CD4-positive, alpha-beta T cell (primary cell): ENCODE measurements around the gene SCYGR4. TPM values are rescaled to one million over a fixed set of nuclear protein-coding genes. Genes with fewer than 3 reads are reported as not detected.

Experiments
- ATAC-seq: fragments of 200-7000 bp; cut with Tn5 transposase; one replicate; pipeline ENCODE4 v1.10.0; 2022; ENCODE audit warnings: mild to moderate bottlenecking; ENCODE audit not compliant: poor library complexity
- CTCF ChIA-PET: fragments of 350-600 bp; sonication (Branson Sonifier 250); formaldehyde crosslinking; loops from one replicate; lab custom pipeline; 2021; ENCODE audit warnings: antibody characterized with exemption, inconsistent platforms; lab: Charles Lee
- POLR2A ChIA-PET: fragments of 350-600 bp; sonication (Branson Sonifier 250); formaldehyde crosslinking; loops from one replicate; lab custom pipeline; 2021; ENCODE audit warnings: antibody characterized with exemption, inconsistent platforms; lab: Charles Lee
- DNase-seq, 14 experiments: peaks; one replicate each; pipeline ENCODE4 v3.0.0-alpha.2; 2013 to 2020; ENCODE audit warnings: mixed read lengths in 2 of 14
- H3K27ac ChIP-seq, 2 donors: one replicate each; pipeline versions ENCODE4 v1.5.1 to v1.7.0; 2013; ENCODE audit warnings: low read length in 2 of 2, low read depth in 1 of 2, mild to moderate bottlenecking in 1 of 2
- H3K27me3 ChIP-seq, 2 experiments: 1 replicate in 1 of 2; 2 replicates in 1 of 2; pipeline versions ENCODE4 v1.6.1 to v1.7.0; 2013; ENCODE audit warnings: low read length in 2 of 2, control low read depth in 1 of 2, mild to moderate bottlenecking in 1 of 2, moderate library complexity in 1 of 2; ENCODE audit not compliant: insufficient read depth in 2 of 2, control insufficient read depth in 1 of 2
- H3K36me3 ChIP-seq: one replicate; pipeline ENCODE4 v1.6.1; 2013; ENCODE audit warnings: low read length, control low read depth; ENCODE audit not compliant: insufficient read depth
- H3K4me1 ChIP-seq: one replicate; pipeline ENCODE4 v1.6.1; 2013; ENCODE audit warnings: low read length, control low read depth; ENCODE audit not compliant: insufficient read depth
- H3K4me3 ChIP-seq: one replicate; pipeline ENCODE4 v1.5.1; 2013; ENCODE audit warnings: mild to moderate bottlenecking, low read length, moderate library complexity
- H3K9me3 ChIP-seq, 2 experiments: 1 replicate in 1 of 2; 2 replicates in 1 of 2; pipeline versions ENCODE4 v1.6.1 to v1.7.0; 2013; ENCODE audit warnings: low read length in 2 of 2, mild to moderate bottlenecking in 2 of 2, control low read depth in 1 of 2, moderate library complexity in 1 of 2; ENCODE audit not compliant: control insufficient read depth in 1 of 2, insufficient read depth in 1 of 2
- H3K27ac Mint-ChIP-seq: one replicate; pipeline ENCODE4 v1.8.0; 2020; ENCODE audit warnings: mixed read lengths
- H3K27me3 Mint-ChIP-seq: one replicate; pipeline ENCODE4 v1.8.0; 2021; ENCODE audit warnings: mixed read lengths
- H3K36me3 Mint-ChIP-seq: one replicate; pipeline ENCODE4 v1.8.0; 2021; ENCODE audit warnings: low read depth, mixed read lengths
- H3K4me1 Mint-ChIP-seq: one replicate; pipeline ENCODE4 v1.8.0; 2021; ENCODE audit warnings: low read depth, mixed read lengths
- H3K4me3 Mint-ChIP-seq: one replicate; pipeline ENCODE4 v1.8.0; 2020; ENCODE audit warnings: mild to moderate bottlenecking, mixed read lengths
- H3K9me3 Mint-ChIP-seq: one replicate; pipeline ENCODE4 v1.8.0; 2020; ENCODE audit warnings: mixed read lengths
- intact Hi-C, 2 experiments: fragments of 100-400 bp; cut with DNase I in 1 of 2; cut with micrococcal nuclease in 1 of 2; formaldehyde crosslinking; loops; one replicate each; pipeline versions ENCODE4 v1.15.1 to v1.9.0; 2023 to 2025; cut with DNase I, micrococcal nuclease
- total RNA-seq, 174 experiments: library from RNA in 2 of 174; stranded (reverse) in 2 of 174; gene quantifications; one replicate each; pipeline ENCODE4 v1.2.3 and lab custom pipeline; 2021 to 2026
- TF ChIP-seq, protein P1 (sequence below): fragments of 200-600 bp; IDR thresholded peaks from one replicate; pipeline ENCODE4 v1.8.0; 2022; ENCODE audit warnings: antibody characterized with exemption, mild to moderate bottlenecking

The SCYGR4 gene
- total RNA-seq, 2 experiments from 2014 or later: not detected

DNA sequence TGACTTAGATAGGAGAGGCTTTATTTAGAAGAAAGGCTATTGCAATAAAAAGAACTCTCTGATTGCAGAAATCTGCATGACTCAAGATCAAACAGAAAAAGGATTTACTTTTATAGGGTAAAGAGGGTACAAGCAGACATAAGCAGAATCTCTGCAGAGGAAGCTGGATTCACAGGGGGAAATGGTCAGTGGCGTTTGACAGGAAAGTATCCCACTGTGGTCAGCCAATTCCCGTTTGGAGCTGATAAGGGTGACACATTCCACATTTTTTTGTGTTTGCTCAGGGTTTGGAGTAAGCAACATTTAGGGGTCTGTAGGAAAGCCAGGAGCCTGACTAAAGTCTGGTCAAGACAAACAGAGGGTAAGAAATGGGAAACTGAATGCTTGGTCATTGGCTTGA lies 25.4 kb downstream of the SCYGR4 start:
- Histone ChIP-seq H3K27me3 (no peaks in the 10 kb centered on the region), H3K4me1 (no peaks in the 10 kb centered on the region), H3K9me3 (no peaks in the 10 kb centered on the region), H3K36me3 (no peaks in the 10 kb centered on the region), H3K27ac (no peak overlapping the region), H3K4me3 (no peak overlapping the region)
- TF ChIP-seq, protein P1, sequence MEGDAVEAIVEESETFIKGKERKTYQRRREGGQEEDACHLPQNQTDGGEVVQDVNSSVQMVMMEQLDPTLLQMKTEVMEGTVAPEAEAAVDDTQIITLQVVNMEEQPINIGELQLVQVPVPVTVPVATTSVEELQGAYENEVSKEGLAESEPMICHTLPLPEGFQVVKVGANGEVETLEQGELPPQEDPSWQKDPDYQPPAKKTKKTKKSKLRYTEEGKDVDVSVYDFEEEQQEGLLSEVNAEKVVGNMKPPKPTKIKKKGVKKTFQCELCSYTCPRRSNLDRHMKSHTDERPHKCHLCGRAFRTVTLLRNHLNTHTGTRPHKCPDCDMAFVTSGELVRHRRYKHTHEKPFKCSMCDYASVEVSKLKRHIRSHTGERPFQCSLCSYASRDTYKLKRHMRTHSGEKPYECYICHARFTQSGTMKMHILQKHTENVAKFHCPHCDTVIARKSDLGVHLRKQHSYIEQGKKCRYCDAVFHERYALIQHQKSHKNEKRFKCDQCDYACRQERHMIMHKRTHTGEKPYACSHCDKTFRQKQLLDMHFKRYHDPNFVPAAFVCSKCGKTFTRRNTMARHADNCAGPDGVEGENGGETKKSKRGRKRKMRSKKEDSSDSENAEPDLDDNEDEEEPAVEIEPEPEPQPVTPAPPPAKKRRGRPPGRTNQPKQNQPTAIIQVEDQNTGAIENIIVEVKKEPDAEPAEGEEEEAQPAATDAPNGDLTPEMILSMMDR: no peak
- no peak for DNase-seq
- CTCF ChIA-PET: no interaction called here
- Mint-ChIP-seq H3K36me3 (no peaks in the 10 kb centered on the region), H3K27me3 (peaks cover 7% of the 10 kb centered on the region), H3K4me3 (no peak overlapping the region), H3K9me3 (no peaks in the 10 kb centered on the region), H3K4me1 (no peaks in the 10 kb centered on the region), H3K27ac (no peak overlapping the region)
- POLR2A ChIA-PET: no interaction called here
- no peak for ATAC-seq
- intact Hi-C loops: no loop called here

GRCh38 chr2:227643990-227644551 lies 26.8 kb downstream of the SCYGR4 start:
- H3K27me3 ChIP-seq: no peaks in the 10 kb centered on the region
- no peaks in the 10 kb centered on the region for H3K9me3 ChIP-seq
- H3K4me3 Mint-ChIP-seq: no peak overlapping the region
- ChIA-PET CTCF (interaction anchor here (2.0 kb wide), 1 partner anchor 14 kb away, joined by 6 read pairs; no protein-coding TSS in a partner anchor), POLR2A (no interaction called here)
- no peaks in the 10 kb centered on the region for H3K36me3 ChIP-seq
- intact Hi-C loops: no loop called here
- no peak overlapping the region for H3K4me3 ChIP-seq
- TF ChIP-seq, protein P1: no peak
- no peak overlapping the region for H3K27ac ChIP-seq
- H3K9me3 Mint-ChIP-seq: no peaks in the 10 kb centered on the region
- H3K36me3 Mint-ChIP-seq: no peaks in the 10 kb centered on the region
- ATAC-seq (no peak), DNase-seq (no peak)
- H3K27ac Mint-ChIP-seq: no peak overlapping the region
- H3K4me1 ChIP-seq: no peaks in the 10 kb centered on the region
- H3K27me3 Mint-ChIP-seq: peaks cover 17% of the 10 kb centered on the region
- no peaks in the 10 kb centered on the region for H3K4me1 Mint-ChIP-seq

DNA sequence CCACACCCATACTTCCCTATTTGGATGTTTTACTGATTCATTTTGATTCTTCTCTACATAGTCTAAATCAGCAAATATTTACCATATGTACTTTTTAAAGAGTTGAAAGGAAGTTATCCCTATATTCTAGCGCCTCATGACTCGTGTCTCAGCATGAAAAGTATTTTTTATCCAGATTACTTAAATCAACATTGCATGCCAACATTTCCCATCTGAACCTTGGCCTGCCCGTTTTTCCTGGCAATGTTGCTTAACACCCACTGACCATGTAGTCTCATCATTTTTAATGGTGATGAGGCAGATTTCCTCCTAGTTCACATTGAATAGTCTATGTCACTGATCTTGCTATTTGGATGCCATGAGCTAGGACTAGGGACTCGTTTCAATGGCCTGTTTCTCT lies 36.1 kb downstream of the SCYGR4 start:
- H3K27me3 Mint-ChIP-seq: peaks cover 9% of the 10 kb centered on the region
- H3K27me3 ChIP-seq: peaks cover 0 to 7% of the 10 kb centered on the region in 2 experiments
- H3K27ac ChIP-seq: no peak overlapping the region
- intact Hi-C loops: no loop called here
- no peaks in the 10 kb centered on the region for H3K4me1 Mint-ChIP-seq
- DNase-seq (no peak), ATAC-seq (no peak)
- TF ChIP-seq, protein P1: no peak
- ChIA-PET POLR2A (no interaction called here), CTCF (no interaction called here)
- H3K4me1 ChIP-seq: peaks cover 2% of the 10 kb centered on the region
- H3K27ac Mint-ChIP-seq: no peak overlapping the region
- no peaks in the 10 kb centered on the region for H3K9me3 ChIP-seq
- H3K4me3 ChIP-seq: no peak overlapping the region
- no peaks in the 10 kb centered on the region for H3K36me3 ChIP-seq
- no peaks in the 10 kb centered on the region for H3K36me3 Mint-ChIP-seq
- no peaks in the 10 kb centered on the region for H3K9me3 Mint-ChIP-seq
- H3K4me3 Mint-ChIP-seq: no peak overlapping the region
